Gastrocnemius medialis (tissue), 4 donors: Measurements from ENCODE around the gene SUSD1.

ENCODE experiments used
- POLR2A ChIP-seq, 2 donors: fragments of 450-650 bp; IDR thresholded peaks; one replicate each; pipeline ENCODE4 v1.6.1; 2017; ENCODE audit warnings: antibody characterized with exemption in 2 of 2, mild to moderate bottlenecking in 2 of 2, moderate library complexity in 2 of 2
- TF ChIP-seq, protein P1 (sequence below), 5 experiments: fragments of 450-650 bp in 3 of 5; fragments of 200-600 bp in 2 of 5; sonication (generic) in 2 of 5; IDR thresholded peaks in 4 of 5; conservative IDR thresholded peaks in 1 of 5; 1 replicate in 4 of 5; 2 replicates in 1 of 5; pipeline ENCODE4 v1.5.1; 2016 to 2019; ENCODE audit warnings: antibody characterized with exemption in 5 of 5, mild to moderate bottlenecking in 3 of 5, moderate library complexity in 3 of 5

DNA sequence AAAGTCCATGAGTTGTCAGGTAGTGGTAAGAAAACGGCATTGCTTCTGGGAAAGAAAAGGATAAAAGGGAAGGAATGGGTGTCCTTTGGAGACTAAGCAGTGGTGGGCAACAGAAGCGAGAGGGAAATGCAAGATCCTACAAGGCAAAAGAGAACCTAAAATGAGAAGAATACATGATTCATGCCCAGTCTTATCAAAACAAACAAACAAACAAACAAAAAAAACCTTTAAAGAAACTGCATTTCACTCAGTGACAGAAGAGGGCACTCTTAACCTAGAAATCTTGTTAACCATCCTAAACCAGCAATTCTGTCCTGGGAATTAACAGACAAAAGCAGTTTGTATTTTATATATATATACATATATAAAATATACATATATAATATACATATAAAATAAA is 88.5 kb downstream of the SUSD1 start:
- TF ChIP-seq, protein P1, sequence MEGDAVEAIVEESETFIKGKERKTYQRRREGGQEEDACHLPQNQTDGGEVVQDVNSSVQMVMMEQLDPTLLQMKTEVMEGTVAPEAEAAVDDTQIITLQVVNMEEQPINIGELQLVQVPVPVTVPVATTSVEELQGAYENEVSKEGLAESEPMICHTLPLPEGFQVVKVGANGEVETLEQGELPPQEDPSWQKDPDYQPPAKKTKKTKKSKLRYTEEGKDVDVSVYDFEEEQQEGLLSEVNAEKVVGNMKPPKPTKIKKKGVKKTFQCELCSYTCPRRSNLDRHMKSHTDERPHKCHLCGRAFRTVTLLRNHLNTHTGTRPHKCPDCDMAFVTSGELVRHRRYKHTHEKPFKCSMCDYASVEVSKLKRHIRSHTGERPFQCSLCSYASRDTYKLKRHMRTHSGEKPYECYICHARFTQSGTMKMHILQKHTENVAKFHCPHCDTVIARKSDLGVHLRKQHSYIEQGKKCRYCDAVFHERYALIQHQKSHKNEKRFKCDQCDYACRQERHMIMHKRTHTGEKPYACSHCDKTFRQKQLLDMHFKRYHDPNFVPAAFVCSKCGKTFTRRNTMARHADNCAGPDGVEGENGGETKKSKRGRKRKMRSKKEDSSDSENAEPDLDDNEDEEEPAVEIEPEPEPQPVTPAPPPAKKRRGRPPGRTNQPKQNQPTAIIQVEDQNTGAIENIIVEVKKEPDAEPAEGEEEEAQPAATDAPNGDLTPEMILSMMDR (IDR thresholded peaks at IDR 0.05 in 4 of 5, conservative IDR thresholded peaks at IDR 0.05 in 1 of 5): peak in 3 of 5 experiments; percentile 15 to 53 (median 40)
- no peak for TF ChIP-seq POLR2A (IDR thresholded peaks at IDR 0.05)
